C4-2B (cell line): ENCODE data around the gene GARS1.

ENCODE experiments used
- ZFX ChIP-seq: fragments of 450-650 bp; IDR thresholded peaks from 2 replicates; pipeline ENCODE4 v1.6.1; 2017
- TF ChIP-seq, protein P1 (sequence below): fragments of 450-650 bp; conservative IDR thresholded peaks from 2 replicates; pipeline ENCODE4 v1.5.1; 2017; ENCODE audit warnings: mild to moderate bottlenecking

DNA sequence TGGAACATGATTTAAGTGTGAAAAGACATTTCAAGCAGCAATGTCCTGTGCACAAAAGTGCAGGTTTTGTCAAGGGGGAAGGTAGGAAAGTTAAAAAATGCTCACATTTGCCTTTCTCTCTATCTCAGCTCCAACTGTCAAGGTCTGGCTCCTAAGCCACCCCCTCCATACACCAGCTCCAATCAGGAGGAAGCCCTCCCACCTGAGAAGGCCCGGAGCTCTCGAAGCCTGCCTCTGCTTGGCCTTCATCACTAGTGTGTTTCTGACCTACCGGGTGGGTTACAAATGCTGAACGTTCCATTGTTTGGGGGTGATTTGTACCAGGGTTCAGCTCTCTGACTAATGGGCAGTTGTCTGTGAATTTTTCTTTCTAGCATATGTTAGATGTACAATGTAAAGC lies 73.4 kb downstream of the GARS1 start:
- TF ChIP-seq, protein P1, sequence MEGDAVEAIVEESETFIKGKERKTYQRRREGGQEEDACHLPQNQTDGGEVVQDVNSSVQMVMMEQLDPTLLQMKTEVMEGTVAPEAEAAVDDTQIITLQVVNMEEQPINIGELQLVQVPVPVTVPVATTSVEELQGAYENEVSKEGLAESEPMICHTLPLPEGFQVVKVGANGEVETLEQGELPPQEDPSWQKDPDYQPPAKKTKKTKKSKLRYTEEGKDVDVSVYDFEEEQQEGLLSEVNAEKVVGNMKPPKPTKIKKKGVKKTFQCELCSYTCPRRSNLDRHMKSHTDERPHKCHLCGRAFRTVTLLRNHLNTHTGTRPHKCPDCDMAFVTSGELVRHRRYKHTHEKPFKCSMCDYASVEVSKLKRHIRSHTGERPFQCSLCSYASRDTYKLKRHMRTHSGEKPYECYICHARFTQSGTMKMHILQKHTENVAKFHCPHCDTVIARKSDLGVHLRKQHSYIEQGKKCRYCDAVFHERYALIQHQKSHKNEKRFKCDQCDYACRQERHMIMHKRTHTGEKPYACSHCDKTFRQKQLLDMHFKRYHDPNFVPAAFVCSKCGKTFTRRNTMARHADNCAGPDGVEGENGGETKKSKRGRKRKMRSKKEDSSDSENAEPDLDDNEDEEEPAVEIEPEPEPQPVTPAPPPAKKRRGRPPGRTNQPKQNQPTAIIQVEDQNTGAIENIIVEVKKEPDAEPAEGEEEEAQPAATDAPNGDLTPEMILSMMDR: no peak
- no peak for TF ChIP-seq ZFX
